PC-9 (cell line): ENCODE data around the gene OTUD7B.

Experiments used
- EZH2 ChIP-seq: fragments of 200-600 bp; sonication (generic); IDR thresholded peaks from 2 replicates; pipeline ENCODE4 v1.8.0; 2017; ENCODE audit warnings: antibody characterized with exemption, low read depth
- TF ChIP-seq, protein P1 (sequence below): fragments of 200-600 bp; sonication (generic); conservative IDR thresholded peaks from 2 replicates; pipeline ENCODE4 v1.6.1; 2017; ENCODE audit warnings: mixed run types, antibody characterized with exemption, mild to moderate bottlenecking, moderate library complexity

DNA sequence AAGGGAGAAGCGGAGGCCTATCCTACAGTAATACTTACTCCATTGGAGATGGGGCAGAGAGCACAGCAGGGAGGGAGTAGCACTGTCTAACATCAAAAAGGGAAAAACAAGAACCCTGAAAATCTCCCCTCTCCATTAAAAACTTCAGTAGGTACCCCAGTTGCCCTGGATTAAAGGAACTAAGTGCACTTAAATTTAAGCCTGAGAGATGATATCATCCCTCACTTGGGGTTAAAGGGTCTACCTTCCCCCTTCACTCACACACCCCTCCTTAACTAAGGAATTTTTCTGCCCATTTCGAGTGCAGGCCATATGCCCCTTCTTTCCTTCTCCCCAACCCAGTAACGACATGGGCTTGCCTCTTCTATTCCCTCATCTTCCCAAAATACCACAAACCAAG is 70.1 kb downstream of the OTUD7B start:
- TF ChIP-seq, protein P1, sequence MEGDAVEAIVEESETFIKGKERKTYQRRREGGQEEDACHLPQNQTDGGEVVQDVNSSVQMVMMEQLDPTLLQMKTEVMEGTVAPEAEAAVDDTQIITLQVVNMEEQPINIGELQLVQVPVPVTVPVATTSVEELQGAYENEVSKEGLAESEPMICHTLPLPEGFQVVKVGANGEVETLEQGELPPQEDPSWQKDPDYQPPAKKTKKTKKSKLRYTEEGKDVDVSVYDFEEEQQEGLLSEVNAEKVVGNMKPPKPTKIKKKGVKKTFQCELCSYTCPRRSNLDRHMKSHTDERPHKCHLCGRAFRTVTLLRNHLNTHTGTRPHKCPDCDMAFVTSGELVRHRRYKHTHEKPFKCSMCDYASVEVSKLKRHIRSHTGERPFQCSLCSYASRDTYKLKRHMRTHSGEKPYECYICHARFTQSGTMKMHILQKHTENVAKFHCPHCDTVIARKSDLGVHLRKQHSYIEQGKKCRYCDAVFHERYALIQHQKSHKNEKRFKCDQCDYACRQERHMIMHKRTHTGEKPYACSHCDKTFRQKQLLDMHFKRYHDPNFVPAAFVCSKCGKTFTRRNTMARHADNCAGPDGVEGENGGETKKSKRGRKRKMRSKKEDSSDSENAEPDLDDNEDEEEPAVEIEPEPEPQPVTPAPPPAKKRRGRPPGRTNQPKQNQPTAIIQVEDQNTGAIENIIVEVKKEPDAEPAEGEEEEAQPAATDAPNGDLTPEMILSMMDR = no peak
- TF ChIP-seq EZH2 = no peak
